ENCODE measurements around the gene GADD45GIP1.
"Not testable (repeated sequence)": the region's sequence is repeated elsewhere in the genome, so short reads cannot be mapped to it uniquely, and the experiment has no call there.

The GADD45GIP1 gene

DNA sequence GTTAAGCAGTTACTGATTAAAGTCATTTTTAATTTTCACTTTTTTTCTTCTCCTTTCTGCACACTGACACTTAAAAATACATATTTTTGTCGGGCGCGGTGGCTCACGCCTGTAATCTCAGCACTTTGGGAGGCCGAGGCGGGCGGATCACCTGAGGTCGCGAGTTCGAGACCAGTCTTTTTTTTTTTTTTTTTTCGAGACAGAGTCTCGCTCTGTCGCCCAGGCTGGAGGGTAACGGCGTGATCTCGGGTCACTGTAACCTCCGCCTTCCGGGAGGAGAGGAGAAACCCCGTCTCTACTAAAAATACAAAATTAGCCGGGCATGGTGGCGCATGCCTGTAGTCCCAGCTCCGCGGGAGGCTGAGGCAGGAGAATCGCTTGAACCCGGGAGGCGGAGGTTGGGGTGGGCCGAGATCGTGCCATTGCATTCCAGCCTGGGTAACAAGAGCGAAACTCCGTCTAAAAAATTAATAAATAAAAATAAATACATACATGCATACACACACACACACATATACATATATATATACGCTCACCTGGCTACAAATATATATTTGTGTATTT, 448 bp upstream of the GADD45GIP1 start:
- DNase-seq (ENCODE audit: low read depth), result not testable (repeated sequence)

DNA sequence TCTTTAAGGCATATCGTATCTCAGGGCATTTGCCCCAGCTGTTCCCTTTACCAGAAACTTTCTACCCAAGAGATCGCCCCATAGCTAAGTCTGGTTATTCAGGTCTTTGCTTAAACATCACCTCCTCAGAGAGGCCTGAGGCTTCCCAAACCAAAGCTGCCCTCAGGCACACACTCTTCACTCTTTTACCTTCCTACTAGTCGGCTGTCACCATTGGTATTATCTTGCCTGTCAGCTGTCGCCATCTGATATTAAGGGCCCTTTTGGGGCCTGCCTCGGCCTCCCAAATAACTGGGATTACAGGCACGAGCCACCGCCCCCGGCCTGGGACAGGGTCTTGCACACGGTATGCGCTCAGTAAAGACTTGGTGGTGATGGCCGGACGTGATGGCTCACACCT, 1.0 kb downstream of the GADD45GIP1 start:
- DNase-seq (ENCODE audit: low read depth), result no peak

DNA sequence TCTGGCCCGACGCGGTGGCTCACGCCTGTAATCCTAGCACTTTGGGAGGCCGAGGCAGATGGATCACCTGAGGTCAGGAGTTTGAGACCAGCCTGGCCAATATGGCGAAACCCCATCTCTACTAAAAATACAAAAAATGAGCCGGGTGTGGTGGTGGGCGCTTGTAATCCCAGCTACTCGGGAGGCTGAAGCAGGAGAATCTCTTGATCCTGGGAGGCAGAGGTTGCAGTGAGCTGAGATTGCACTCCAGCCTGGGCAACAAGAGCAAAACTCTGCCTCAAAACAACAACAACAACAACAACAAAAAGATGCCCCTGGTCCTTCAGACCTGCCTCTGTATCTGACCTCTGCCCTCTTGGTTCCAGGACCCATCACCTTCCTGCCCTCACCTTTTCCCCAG, 1.4 kb downstream of the GADD45GIP1 start:
- not testable (repeated sequence) for DNase-seq (ENCODE audit: low read depth)

DNA sequence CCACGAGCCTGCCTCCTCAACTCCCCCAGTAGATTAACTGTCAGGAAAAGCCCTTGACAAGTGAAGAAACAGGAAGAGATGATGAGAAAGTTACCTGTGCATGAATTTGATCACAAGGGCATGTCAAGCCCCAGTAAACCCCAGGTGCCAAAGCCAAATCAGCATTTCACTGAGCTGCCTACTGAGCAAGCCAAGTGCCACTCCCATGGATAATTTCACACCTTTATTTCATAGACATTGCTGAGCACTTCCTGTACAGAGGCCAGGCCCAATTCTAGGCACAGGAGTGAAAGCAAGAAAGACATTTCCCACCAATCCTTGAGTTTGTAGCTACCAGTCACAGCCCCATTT, 2.4 kb downstream of the GADD45GIP1 start:
- no peak for DNase-seq (ENCODE audit: low read depth)

DNA sequence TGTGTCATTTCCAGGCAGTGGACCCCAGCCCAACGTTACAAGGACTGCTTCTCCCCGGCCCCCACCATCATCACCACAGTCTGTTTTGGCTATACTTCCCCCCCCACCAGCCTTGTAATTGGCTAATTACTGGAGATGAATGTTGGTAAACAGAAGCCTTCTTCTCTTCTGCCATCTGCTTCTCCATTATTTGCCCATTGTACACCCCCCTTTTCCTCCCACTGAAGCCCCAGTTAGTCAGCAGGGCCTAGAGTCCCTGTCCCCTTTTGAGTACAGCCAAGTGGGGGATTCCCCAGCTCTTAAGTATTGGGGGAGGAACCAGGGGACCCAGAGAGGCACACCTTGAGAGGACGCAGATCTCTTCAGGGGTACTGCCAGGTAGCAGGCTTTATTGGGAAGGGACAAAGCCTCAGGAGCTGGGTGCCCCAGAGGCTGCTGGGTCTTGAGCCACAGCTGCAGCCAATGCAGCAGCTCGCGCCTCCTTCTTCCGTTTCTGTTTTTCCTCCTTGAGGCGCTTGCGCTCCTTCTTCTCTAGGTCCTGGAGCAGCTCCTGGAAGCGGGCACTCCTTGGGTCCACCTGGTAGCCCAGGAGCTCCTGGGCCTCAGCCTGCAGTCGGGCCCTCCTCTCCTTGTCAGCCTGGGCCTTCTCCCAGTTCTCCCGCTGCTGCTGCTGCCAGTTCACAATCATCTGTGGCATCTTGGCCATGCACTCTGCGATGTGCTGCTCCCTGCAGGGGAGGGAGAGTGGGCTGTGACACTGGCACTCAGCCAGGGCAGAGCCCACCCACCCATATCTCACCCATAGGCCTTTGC, 3.0 kb downstream of the GADD45GIP1 start:
- DNase-seq (ENCODE audit: low read depth), result no peak

DNA sequence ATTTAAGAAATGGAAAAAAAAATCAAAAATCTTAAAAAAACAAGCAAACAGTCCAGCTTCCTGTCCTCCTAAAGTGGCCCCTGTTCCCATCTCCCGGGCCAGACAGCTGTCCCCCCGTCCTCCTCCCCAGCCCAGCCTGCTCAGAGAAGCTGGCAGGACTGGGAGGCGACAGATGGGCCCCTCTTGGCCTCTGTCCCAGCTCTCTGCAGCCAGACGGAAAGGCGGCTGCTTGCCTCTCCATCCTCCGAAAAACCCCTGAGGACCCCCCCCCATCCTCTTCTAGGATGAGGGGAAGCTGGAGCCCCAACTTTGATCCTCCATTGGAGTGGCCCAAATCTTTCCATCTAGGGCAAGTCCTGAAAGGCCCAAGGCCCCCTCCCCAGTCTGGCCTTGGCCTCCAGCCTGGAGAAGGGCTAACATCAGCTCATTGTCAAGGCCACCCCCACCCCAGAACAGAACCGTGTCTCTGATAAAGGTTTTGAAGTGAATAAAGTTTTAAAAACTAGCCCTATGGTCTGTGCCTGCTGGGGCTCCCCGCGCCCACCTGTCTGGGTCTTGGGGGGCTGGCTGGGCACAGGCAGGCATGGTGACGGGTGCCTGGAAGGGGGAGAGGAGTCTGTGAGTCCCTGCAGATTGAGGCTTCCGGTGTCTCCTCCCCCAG, 3.8 kb downstream of the GADD45GIP1 start:
- DNase-seq (ENCODE audit: low read depth), result no peak

DNA sequence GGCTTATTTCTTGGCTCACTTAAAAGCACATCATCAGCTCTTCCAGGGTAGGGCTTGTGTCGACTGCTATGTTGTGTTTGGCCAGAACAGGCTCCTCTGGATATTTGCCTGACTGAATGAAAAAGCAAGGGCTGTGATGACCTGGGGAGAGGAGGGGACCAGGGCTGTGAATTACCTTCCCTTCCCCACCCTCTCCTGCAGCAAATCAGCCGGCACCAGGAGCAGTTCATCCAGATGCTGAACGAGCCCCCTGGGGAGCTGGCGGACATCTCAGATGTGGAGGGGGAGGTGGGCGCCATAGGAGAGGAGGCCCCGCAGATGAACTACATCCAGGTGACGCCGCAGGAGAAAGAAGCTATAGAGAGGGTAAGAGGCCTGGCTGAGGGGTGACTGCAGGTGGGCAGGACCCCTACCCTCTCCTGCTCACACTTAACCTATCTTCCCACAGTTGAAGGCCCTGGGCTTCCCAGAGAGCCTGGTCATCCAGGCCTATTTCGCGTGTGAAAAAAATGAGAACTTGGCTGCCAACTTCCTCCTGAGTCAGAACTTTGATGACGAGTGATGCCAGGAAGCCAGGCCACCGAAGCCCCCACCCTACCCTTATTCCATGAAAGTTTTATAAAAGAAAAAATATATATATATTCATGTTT, 4.4 kb downstream of the GADD45GIP1 start:
- peak; percentile 55 for DNase-seq (ENCODE audit: low read depth)

DNA sequence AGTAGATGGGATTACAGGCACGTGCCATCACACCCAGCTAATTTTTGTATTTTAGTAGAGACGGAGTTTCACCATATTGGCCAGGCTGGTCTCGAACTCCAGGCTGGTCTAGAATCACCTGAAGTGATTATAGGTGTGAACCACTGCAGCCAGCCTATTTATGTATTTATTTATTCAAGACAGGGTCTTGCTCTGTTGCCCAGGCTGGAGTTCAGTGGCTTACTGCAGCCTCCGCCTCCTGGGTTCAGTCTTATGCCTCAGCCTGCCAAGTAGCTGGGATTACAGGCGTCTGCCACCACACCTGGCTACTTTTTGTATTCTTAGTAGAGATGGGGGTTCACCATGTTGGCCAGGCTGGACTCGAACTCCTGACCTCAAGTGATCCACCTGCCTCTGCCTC, 5.0 kb downstream of the GADD45GIP1 start:
- DNase-seq (ENCODE audit: low read depth), result not testable (repeated sequence)

DNA sequence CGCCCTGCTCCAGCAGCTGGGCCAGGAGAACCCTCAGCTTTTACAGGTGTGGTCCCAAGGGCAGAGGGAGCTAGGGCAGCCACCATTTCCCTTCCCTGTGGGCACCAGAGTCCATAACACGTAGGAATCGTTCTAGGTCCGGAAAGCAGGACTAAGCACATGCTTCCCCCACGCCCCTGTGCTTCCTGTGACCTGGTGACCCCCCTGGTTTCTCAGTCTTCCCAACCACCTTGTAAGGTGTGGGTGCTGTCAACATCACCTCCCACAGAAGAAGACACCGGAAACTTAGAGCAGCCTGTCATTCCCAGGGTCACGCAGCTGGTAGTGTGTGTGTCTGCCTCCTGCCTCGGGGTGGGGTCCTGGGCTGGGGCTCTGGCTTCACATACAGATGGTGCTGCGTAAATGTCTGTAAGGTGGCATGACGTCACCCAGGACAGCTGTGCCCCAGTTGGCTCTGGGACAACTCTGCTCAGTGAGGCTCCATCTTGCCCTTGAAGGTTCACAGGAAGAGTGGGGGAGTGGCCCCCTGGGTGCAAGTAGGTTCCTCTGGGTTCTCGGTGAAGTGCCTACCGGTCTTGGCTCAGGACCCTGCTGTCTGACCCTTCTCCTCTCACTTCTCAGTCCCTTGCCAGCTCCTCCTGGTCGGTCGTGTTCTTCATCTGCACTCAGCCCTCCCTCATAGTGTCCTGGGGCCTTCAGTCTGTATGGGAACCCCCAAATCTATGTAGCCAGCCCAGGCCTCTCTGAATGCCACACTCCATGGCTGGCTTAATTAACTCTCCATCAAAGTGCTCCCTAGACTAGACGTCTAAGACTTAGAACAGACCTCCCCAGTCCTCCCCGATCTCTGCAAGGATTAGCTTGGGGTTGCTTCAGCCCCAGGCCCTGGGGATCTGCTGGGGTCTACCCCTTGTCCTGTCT, 7.4 kb downstream of the GADD45GIP1 start:
- no peak for DNase-seq (ENCODE audit: low read depth)

DNA sequence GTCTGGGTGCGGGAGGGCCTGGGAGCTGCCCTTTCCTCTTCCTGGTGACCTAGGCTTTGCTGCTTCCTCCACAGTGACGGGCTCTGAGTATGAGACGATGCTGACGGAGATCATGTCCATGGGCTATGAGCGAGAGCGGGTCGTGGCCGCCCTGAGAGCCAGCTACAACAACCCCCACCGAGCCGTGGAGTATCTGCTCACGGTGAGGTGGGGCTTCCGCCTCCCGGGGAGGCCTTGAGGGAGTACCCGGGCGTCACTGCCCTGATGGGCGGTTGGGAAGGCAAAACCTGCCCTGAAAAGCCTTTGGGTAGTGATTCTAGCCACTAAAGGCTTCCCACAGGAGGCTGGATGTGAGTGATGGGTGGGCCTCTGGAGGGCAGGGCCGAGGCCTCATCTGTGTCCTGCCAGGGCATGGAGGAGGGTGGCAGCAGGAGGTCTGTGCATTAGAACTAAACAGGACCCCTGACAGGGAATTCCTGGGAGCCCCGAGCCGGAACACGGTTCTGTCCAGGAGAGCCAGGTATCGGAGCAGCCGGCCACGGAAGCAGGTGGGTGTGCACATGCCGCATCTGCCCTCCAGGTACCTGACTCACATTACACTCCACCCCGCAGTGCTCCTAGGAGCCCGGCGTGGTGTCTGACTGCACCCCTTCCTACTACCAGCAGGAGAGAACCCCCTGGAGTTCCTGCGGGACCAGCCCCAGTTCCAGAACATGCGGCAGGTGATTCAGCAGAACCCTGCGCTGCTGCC, 8.2 kb downstream of the GADD45GIP1 start:
- no peak for DNase-seq (ENCODE audit: low read depth)

DNA sequence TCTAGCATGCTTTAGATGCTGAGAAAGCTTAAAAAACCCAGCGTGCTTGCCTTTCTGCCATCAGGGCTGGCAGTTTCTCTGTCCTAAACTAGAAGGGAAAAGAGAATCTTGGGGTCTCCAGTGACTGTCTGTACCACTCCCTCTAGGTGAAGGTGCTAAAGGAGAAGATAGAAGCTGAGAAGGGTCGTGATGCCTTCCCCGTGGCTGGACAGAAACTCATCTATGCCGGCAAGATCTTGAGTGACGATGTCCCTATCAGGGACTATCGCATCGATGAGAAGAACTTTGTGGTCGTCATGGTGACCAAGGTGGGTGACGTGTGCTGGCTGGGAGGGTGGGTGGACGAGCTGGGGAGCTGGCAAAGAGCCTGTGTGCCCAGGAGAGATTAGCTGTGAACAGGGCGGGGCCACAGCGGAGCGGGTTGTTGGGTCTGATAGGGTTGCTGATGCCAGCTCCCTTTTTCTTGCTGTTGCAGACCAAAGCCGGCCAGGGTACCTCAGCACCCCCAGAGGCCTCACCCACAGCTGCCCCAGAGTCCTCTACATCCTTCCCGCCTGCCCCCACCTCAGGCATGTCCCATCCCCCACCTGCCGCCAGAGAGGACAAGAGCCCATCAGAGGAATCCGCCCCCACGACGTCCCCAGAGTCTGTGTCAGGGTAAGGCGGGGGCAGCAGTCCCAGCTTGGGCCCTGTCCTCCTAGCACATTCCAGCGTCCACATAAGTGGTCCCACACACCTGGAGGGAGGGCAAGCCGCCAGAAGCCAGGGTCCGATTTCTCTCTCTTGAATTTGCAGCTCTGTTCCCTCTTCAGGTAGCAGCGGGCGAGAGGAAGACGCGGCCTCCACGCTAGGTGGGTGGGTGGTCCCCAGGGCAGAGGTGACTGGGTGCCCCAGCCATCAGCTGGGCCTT, 9.1 kb downstream of the GADD45GIP1 start:
- DNase-seq (ENCODE audit: low read depth), result no peak

DNA sequence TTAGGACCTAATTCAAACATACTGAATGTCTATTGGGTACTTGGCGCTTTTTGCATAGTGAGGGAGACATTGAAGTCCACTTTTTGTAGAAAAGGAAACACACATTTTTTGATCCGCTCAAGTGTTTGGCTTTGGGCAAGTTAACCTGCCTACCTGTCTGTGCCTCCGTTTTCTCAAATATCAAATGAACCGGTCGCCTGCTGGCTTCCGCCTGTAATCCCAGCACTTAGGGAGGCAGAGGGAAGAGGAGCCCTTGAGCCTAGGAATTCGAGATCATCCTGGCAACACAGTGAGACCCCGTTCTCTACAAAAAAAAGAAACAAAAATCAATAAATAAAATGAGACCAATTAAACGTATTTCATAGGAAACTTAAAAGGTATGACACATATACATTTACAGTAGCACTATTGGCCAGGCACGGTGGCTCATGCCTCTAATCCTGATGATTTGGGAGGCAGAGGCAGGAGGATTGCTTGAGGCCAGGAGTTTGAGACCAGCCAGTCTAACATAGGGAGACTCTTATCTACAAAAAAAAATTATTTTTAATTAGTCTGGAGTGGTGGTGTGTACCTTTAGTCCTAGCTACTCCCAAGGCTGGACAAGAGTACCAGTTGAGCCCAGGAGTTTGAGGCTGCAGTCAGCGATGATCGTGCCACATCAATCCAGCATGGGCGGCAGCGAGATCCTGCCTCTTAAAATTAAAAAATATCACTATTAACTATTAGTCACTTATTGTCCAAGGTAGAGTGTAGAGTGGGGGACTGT, 10.1 kb downstream of the GADD45GIP1 start:
- DNase-seq (ENCODE audit: low read depth), result no peak

DNA sequence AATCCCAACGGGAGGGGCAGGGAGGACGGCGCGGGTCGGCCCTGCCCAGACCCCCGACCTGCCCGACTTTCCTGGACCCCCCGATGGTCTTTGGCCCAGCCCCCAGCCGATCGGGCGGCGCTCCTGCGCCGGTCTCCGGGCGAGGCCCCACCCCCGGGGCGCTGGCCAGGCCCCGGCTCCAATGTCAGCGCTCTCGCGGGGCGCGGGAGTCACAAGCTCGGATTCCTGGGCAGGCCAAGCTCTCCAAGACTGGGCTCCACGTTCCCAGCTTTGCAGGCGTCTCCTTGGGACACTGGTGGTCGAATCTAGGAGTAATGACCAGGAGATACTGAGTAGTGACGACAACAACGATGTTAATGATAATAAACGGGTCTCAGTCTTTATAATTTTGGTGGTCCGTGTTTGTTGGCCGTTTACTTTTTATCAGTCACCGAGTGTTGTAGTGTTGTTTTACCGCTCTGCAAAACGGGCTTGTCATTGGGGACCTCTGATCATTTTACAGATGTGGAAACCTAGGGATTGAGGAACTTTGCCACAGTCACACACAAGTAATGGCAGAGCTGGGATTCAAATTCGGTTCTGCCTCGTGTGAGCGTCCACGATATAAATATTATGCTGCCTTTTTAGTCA, 10.8 kb downstream of the GADD45GIP1 start:
- DNase-seq (ENCODE audit: low read depth), result peak; percentile 70

DNA sequence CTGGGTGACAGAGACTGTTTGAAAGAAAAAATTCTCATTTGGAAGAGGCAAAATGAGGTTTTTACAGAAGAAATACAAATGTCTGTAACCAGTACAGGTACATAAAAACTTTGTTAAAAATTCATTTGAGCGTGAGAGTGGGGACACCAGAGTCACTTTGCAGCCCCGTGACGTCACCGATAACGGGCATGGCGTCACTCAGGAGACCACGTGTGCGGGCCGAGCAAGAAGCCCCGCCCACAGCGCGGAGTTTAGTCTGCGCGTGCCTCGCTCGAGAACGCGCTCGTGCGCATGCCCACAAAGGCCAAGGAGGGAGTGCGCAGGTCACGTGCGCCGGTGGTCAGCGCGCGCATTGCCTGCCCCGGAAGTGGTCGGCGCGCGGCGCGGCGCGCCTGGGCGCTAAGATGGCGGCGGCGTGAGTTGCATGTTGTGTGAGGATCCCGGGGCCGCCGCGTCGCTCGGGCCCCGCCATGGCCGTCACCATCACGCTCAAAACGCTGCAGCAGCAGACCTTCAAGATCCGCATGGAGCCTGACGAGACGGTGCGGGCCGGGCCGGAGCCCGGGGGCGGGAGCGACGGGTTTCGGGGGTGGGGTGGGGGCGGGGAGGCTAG, 11.4 kb downstream of the GADD45GIP1 start, which contains the start of gene RAD23A:
Gene RAD23A, plus strand, starts transcription at position 384 of the 613 bp plus-strand sequence. Its CDS starts 87 bp downstream, at position 471.
- peak; percentile 95 for DNase-seq (ENCODE audit: low read depth)

DNA sequence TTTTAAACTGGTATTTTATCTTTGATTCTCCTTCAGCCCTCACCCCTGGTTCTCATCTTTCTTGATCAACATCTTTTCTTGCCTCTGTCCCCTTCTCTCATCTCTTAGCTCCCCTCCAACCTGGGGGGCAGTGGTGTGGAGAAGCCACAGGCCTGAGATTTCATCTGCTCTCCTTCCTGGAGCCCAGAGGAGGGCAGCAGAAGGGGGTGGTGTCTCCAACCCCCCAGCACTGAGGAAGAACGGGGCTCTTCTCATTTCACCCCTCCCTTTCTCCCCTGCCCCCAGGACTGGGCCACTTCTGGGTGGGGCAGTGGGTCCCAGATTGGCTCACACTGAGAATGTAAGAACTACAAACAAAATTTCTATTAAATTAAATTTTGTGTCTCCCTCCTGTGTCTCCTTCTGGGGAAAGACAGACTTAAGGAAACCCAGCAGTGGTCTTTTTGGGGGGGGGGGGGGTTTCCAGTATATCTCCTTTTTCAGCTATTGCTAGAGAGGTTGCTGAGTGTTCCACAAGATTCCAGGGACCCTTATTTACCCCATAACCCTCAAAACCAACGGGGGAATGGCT, 12.8 kb downstream of the GADD45GIP1 start:
- DNase-seq (ENCODE audit: low read depth), result no peak

DNA sequence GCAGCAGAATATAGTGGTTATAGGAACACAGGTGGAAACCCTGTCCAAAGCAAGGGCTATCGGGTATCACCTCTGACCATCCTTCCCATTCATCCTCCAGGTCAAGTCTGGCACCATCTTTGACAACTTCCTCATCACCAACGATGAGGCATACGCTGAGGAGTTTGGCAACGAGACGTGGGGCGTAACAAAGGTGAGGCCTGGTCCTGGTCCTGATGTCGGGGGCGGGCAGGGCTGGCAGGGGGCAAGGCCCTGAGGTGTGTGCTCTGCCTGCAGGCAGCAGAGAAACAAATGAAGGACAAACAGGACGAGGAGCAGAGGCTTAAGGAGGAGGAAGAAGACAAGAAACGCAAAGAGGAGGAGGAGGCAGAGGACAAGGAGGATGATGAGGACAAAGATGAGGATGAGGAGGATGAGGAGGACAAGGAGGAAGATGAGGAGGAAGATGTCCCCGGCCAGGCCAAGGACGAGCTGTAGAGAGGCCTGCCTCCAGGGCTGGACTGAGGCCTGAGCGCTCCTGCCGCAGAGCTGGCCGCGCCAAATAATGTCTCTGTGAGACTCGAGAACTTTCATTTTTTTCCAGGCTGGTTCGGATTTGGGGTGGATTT, 13.5 kb downstream of the GADD45GIP1 start:
- no peak for DNase-seq (ENCODE audit: low read depth)

DNA sequence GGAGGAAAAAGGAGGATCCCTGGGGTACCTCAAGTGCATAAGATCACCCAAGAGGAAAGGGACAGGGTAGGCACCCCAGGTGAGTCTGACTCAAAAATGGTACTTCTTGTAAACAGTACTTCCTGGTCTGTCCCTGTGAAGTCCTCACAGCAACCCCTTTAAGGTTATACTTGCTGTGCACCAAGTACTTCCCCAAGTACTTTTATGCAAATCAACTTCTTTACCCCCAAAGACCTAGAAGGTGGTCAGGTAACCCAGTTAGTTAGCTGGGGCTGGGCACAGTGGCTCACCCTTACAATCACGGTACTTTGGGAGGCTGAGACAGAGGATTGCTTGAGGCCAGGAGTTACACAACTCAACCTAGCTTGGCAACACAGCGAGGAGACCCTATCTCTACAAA, 16.1 kb downstream of the GADD45GIP1 start:
- no peak for DNase-seq (ENCODE audit: low read depth)
